Retinal pigment epithelial cell (primary cell): Measurements from ENCODE around the gene PPOX.
A peak's percentile ranks its signal among the peaks of the same experiment; 100 is the strongest.

Experiments used
- DNase-seq: peaks from one replicate; pipeline ENCODE4 v3.0.0-alpha.2; 2010; ENCODE audit warnings: low read depth
- H3K4me3 ChIP-seq: 2 replicates; pipeline ENCODE4 v1.5.1; 2011; ENCODE audit warnings: mild to moderate bottlenecking, low read length, control low read depth, moderate library complexity
- CTCF ChIP-seq: conservative IDR thresholded peaks from 2 replicates; pipeline ENCODE4 v1.5.1; 2011; ENCODE audit warnings: low read depth, low read length, control low read depth, inconsistent platforms

The PPOX gene

DNA sequence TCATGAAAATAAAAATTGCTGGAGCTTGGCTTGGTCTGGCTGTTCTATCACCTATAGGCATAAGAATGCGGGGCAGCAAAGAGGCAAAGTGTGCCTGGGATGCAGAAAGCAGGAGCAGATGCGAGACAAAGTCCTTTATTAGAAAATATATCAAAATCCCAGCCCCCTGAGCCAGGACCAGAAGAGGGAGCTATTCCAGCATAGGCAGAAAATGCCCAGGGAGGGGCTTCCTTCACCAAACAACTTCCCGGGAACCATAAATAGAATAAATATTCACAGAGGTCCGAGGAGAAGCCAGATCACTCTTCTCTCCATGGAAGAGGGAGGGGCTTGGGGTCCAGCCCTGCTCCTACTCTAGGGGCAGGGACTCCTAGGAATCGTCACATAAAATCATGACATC, 5.0 kb downstream of the PPOX start:
- H3K4me3 ChIP-seq: no peak overlapping the region
- DNase-seq: no peak
- TF ChIP-seq CTCF: peak; percentile 35

DNA sequence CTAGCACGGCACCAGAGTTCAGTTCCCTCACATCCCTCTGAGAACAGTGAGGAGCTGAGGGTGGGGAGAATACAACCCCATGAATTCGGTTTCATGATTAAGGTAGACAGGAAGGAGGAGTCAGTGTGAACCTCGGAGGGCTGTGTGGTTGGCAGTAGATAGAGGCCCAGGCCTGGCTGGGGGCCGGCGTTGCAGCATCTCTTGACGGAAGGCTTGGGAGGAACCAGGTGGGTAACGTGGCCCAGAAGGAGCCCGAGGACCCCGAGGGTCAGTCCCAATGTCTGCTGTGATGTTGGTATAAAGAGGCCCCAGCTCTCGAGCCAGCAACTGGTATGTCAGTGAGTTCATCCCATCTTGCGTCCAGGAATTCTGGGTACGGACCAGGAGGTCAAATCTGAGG, 5.5 kb downstream of the PPOX start:
- H3K4me3 ChIP-seq: no peak overlapping the region
- TF ChIP-seq CTCF: no peak
- DNase-seq: no peak

GRCh38 chr1:161172349-161172748, 6.1 kb downstream of the PPOX start:
- TF ChIP-seq CTCF: no peak
- no peak for DNase-seq
- H3K4me3 ChIP-seq: no peak overlapping the region

GRCh38 chr1:161172776-161173376, 6.7 kb downstream of the PPOX start:
- no peak overlapping the region for H3K4me3 ChIP-seq
- no peak for DNase-seq
- no peak for TF ChIP-seq CTCF

- no peak for TF ChIP-seq CTCF
- no peak for DNase-seq
- H3K4me3 ChIP-seq: no peak overlapping the region
Measured at GRCh38 chr1:161173711-161174110, 7.5 kb downstream of the PPOX start.

GRCh38 chr1:161174911-161175310, 8.7 kb downstream of the PPOX start:
- no peak for DNase-seq
- no peak overlapping the region for H3K4me3 ChIP-seq
- no peak for TF ChIP-seq CTCF

DNA sequence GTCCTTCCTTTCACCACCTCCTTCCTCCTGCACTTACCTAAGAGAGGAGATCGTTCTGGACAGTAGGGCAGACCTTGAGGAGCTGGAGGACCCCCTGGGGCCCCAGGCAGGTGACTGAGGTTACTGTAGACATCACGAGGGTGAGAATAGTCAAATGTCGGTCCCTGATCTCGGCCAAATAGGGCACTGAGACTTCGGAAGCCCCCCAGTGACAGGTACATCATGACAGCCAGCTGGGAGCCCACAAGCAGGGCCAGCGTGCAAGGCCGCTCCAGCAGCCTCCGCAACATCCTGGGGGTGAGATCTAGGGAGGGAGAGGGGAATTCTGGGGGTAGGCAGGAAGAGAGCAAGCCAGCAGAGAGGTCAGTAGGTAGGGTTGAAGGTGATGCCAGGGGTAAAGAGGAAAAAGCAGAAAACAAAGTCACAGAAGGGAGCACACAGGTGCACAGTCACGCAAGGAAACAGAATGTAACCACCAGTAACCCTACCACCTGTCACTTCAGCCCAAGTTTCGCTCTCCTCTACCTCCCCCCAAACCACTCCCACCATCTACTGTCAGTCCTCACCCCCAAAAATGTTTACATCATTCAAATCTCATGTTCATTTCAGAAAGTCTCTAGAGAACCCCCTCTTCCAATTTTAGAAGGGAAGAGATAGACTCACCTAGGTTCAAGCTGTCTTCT, 9.7 kb downstream of the PPOX start:
- no peak for TF ChIP-seq CTCF
- DNase-seq: no peak
- H3K4me3 ChIP-seq: peak overlapping the region; percentile 98
